ENCODE measurements around the gene SPEN. TPM values are rescaled to one million over a fixed set of nuclear protein-coding genes. Genes with fewer than 3 reads are reported as not detected.
A peak's percentile ranks its signal among the peaks of the same experiment; 100 is the strongest.

SPEN gene
- total RNA-seq, 4 donors from 2014 or later: 40.7 to 97.0 (median 57.3) TPM

GRCh38 chr1:15958111-15958510 is 110.6 kb downstream of the SPEN start:
- intact Hi-C loops (cut with DNase I): no loop called here
- H3K4me3 ChIP-seq (replicated peaks in 1 of 3): no peak overlapping the region

DNA sequence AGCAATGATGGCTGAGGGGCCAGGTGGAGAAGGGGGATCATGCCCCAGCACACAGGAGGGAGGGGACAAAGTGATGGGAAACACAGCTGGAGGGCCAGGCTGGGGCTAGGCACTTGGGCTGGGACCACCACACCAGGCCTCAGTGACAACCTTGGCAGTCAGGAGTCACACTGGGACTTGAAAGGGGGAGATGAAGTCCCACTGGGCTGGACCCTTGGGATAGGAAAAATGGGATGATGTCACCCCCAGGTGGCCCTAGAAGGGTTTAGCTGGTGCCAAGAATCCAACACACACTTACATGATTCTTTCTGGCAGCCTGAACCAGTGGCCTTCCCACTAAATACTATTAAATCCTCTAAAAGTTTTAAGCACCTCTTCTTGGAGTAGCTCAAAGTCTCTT is 111.3 kb downstream of the SPEN start:
- Histone ChIP-seq H3K9me3 (no peaks in the 10 kb centered on the region), H3K27ac (no peak overlapping the region), H3K4me1 (peaks cover 31 to 45% of the 10 kb centered on the region in 2 donors), H3K36me3 (no peaks in the 10 kb centered on the region), H3K4me3 (replicated peaks in 1 of 3) (no peak overlapping the region), H3K27me3 (no peaks in the 10 kb centered on the region)
- intact Hi-C loops (cut with DNase I): no loop called here
- DNase-seq: no peak
- TF ChIP-seq CTCF (IDR thresholded peaks at IDR 0.05) (peak in 2 of 6 experiments; percentile 12 to 39), POLR2A (IDR thresholded peaks at IDR 0.05) (no peak)

More at GRCh38 chr1:15958111-15958510, 110.6 kb downstream of the SPEN start:
- DNase-seq: no peak
- TF ChIP-seq CTCF (IDR thresholded peaks at IDR 0.05): no peak
- no peak for TF ChIP-seq POLR2A (IDR thresholded peaks at IDR 0.05)
- 71 to 77% methylated on average over 5 of the region's 5 CpGs for WGBS, 2 donors
- Histone ChIP-seq H3K27ac (peak overlapping the region in 2 of 3 donors; percentile 13 to 24), H3K36me3 (no peaks in the 10 kb centered on the region), H3K4me1 (peaks cover 37 to 52% of the 10 kb centered on the region in 2 donors), H3K27me3 (no peaks in the 10 kb centered on the region), H3K9me3 (no peaks in the 10 kb centered on the region)

DNA sequence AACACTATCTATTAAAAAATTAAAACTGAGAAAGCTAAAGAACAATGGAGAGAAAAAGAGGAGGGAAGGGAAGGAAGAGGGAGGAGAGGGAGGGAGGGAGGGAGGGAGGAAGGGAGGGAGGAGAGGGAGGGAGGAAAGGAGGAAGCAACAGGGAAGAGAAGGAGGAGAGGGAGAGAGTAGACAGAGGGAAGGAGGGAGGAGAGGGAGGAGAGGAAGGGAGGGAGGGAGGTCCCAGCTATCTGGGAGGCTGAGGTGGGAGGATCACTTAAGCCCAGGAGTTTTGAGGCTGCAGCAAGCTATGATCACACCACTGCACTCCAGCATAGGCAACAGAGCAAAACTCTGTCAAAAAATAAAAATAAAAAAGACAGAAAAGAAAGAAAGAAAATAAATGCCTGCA is 111.9 kb downstream of the SPEN start:
- H3K4me1 ChIP-seq: peaks cover 24 to 39% of the 10 kb centered on the region in 2 donors
- no peak for TF ChIP-seq CTCF (IDR thresholded peaks at IDR 0.05)
- TF ChIP-seq POLR2A (IDR thresholded peaks at IDR 0.05): no peak
- no peaks in the 10 kb centered on the region for H3K9me3 ChIP-seq
- intact Hi-C loops (cut with DNase I): no loop called here
- DNase-seq: no peak
- no peak overlapping the region for H3K27ac ChIP-seq
- H3K4me3 ChIP-seq (replicated peaks in 1 of 3): no peak overlapping the region
- H3K27me3 ChIP-seq: no peaks in the 10 kb centered on the region
- H3K36me3 ChIP-seq: no peaks in the 10 kb centered on the region

GRCh38 chr1:15959827-15960446 is 112.4 kb downstream of the SPEN start:
- no peaks in the 10 kb centered on the region for H3K9me3 ChIP-seq
- H3K4me1 ChIP-seq: peaks cover 19 to 35% of the 10 kb centered on the region in 2 donors
- H3K27me3 ChIP-seq: no peaks in the 10 kb centered on the region
- WGBS, 2 donors: 78 to 86% methylated on average over 8 of the region's 8 CpGs
- DNase-seq: no peak
- H3K27ac ChIP-seq: no peak overlapping the region
- no peaks in the 10 kb centered on the region for H3K36me3 ChIP-seq
- no peak overlapping the region for H3K4me3 ChIP-seq (replicated peaks in 1 of 3)
- no peak for TF ChIP-seq CTCF (IDR thresholded peaks at IDR 0.05)
- TF ChIP-seq POLR2A (IDR thresholded peaks at IDR 0.05): no peak
- intact Hi-C loops (cut with DNase I): no loop called here

DNA sequence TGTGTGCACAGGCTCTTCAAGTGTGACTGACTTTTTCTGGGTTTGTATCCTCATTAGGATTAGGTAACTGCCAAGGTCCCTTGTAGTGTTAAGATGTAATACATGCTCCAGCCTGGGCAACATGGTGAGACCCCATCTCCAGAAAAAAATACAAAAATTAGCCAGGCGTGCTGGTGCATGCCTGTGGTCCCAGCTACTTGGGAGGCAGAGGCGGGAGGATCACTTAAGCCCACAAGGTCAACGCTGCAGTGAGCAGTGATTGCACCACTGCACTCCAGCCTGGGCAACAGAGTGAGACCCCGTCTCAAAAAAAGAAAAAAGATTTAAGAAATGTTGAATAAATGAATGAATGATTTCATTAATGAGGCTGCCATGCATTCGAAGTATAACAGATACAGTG is 113.3 kb downstream of the SPEN start:
- peaks cover 18 to 32% of the 10 kb centered on the region in 2 donors for H3K4me1 ChIP-seq
- intact Hi-C loops (cut with DNase I): no loop called here
- no peaks in the 10 kb centered on the region for H3K9me3 ChIP-seq
- H3K36me3 ChIP-seq: no peaks in the 10 kb centered on the region
- TF ChIP-seq CTCF (IDR thresholded peaks at IDR 0.05) (no peak), POLR2A (IDR thresholded peaks at IDR 0.05) (no peak)
- no peaks in the 10 kb centered on the region for H3K27me3 ChIP-seq
- 91 to 93% methylated on average over 5 of the region's 5 CpGs for WGBS, 2 donors
- DNase-seq: no peak
- no peak overlapping the region for H3K4me3 ChIP-seq (replicated peaks in 1 of 3)
- H3K27ac ChIP-seq: no peak overlapping the region
